ENCODE measurements around the gene POLR3E.

DNA sequence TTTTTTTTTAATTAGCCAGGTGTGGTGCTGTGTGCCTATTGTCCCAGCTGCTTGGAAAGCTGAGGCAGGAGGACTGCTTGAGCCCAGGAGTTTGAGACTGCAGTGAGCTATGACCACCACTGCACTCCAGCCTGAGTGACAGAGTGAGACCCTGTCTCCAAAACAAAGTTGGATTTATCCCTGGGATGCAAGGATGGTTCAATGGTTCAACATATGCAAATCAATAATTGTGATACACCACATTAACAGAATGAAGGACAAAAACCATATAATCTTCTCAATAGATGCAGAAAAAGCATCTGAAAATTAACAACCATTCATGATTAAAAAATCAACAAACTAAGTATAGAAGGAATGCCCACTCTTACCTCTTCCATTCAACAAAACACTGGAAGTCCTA, 43.7 kb downstream of the POLR3E start:
- TF ChIP-seq, protein P1, sequence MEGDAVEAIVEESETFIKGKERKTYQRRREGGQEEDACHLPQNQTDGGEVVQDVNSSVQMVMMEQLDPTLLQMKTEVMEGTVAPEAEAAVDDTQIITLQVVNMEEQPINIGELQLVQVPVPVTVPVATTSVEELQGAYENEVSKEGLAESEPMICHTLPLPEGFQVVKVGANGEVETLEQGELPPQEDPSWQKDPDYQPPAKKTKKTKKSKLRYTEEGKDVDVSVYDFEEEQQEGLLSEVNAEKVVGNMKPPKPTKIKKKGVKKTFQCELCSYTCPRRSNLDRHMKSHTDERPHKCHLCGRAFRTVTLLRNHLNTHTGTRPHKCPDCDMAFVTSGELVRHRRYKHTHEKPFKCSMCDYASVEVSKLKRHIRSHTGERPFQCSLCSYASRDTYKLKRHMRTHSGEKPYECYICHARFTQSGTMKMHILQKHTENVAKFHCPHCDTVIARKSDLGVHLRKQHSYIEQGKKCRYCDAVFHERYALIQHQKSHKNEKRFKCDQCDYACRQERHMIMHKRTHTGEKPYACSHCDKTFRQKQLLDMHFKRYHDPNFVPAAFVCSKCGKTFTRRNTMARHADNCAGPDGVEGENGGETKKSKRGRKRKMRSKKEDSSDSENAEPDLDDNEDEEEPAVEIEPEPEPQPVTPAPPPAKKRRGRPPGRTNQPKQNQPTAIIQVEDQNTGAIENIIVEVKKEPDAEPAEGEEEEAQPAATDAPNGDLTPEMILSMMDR (IDR thresholded peaks at IDR 0.05), result no peak
- no peak for TF ChIP-seq EZH2 (IDR thresholded peaks at IDR 0.05; ENCODE audit: borderline replicate concordance, insufficient read depth, low read depth, low read length, poor library complexity, severe bottlenecking)

Measured in B cell (primary cell).